Activated CD8-positive, alpha-beta memory T cell treated with anti-CD3 and anti-CD28 coated beads, Interleukin-2, amount 10 ng/mL, durations not matched to agents 7 days and 5 days (primary cell): ENCODE data around the gene FNBP1L. TPM values are rescaled to one million over a fixed set of nuclear protein-coding genes. Genes with fewer than 3 reads are reported as not detected.

Source experiments
- ATAC-seq: fragments of 150-1000 bp; cut with Tn5 transposase; one replicate; pipeline ENCODE4 v1.10.0; 2021; ENCODE audit warnings: moderate library complexity
- CTCF ChIA-PET: fragments of 350-600 bp; sonication (Branson Sonifier 250); formaldehyde crosslinking; loops from one replicate; lab custom pipeline; 2021; ENCODE audit warnings: antibody characterized with exemption; lab: Charles Lee
- DNase-seq: peaks from one replicate; pipeline ENCODE4 v3.0.0-alpha.2; 2020
- H3K27ac Mint-ChIP-seq: one replicate; pipeline ENCODE4 v1.8.0; 2021; ENCODE audit warnings: mild to moderate bottlenecking, mixed read lengths
- H3K27me3 Mint-ChIP-seq: one replicate; pipeline ENCODE4 v1.8.0; 2021; ENCODE audit warnings: mixed read lengths
- H3K36me3 Mint-ChIP-seq: one replicate; pipeline ENCODE4 v1.8.0; 2021; ENCODE audit warnings: mild to moderate bottlenecking, mixed read lengths
- H3K4me1 Mint-ChIP-seq: one replicate; pipeline ENCODE4 v1.8.0; 2021; ENCODE audit warnings: mixed read lengths
- H3K4me3 Mint-ChIP-seq: one replicate; pipeline ENCODE4 v1.8.0; 2021; ENCODE audit warnings: mild to moderate bottlenecking, moderate library complexity, mixed read lengths
- H3K9me3 Mint-ChIP-seq: one replicate; pipeline ENCODE4 v1.8.0; 2022; ENCODE audit warnings: low read depth, mixed read lengths
- total RNA-seq, 2 experiments: library from RNA; stranded (reverse); gene quantifications; one replicate each; pipeline ENCODE4 v1.2.3, GENCODE V29; 2021

FNBP1L gene
- total RNA-seq, 2 experiments from 2014 or later = 0.12 to 0.42 TPM

DNA sequence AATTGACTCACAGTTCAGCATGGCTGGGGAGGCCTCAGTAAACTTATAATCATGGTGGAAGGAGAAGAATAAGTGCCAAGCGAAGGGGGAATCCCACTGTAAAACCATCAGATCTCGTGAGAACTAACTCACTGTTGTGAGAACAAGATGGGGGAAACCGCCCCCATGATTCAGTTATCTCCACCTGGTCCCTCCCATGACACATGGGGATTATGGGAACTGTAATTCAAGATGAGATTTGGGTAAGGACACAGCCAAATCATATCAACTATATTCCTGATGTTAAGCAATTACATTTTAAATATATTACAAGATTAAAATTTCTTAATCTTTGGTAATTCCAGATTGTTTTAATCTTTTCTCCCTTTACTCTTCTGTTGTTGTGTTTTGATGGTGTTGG lies 55.2 kb downstream of the FNBP1L start:
- Mint-ChIP-seq H3K4me1 (no peaks in the 10 kb centered on the region), H3K27ac (no peak overlapping the region), H3K9me3 (no peaks in the 10 kb centered on the region), H3K36me3 (no peaks in the 10 kb centered on the region), H3K27me3 (peaks cover 28% of the 10 kb centered on the region), H3K4me3 (no peak overlapping the region)
- no peak for DNase-seq
- ATAC-seq = no peak
- CTCF ChIA-PET = no interaction called here

GRCh38 chr1:93503816-93504215 lies 55.9 kb downstream of the FNBP1L start:
- no peak overlapping the region for H3K27ac Mint-ChIP-seq
- H3K9me3 Mint-ChIP-seq = no peaks in the 10 kb centered on the region
- no peaks in the 10 kb centered on the region for H3K36me3 Mint-ChIP-seq
- ATAC-seq = no peak
- CTCF ChIA-PET = no interaction called here
- H3K4me3 Mint-ChIP-seq = no peak overlapping the region
- DNase-seq = no peak
- no peaks in the 10 kb centered on the region for H3K4me1 Mint-ChIP-seq
- H3K27me3 Mint-ChIP-seq = peaks cover 22% of the 10 kb centered on the region

GRCh38 chr1:93504247-93505033 lies 56.5 kb downstream of the FNBP1L start:
- Mint-ChIP-seq H3K9me3 (no peaks in the 10 kb centered on the region), H3K4me3 (no peak overlapping the region), H3K27me3 (peaks cover 18% of the 10 kb centered on the region), H3K4me1 (no peaks in the 10 kb centered on the region), H3K27ac (no peak overlapping the region), H3K36me3 (no peaks in the 10 kb centered on the region)
- CTCF ChIA-PET = no interaction called here
- no peak for DNase-seq
- ATAC-seq = no peak

- CTCF ChIA-PET = interaction anchor here (0.9 kb wide), 1 partner anchor 35 kb away, joined by 3 read pairs; no protein-coding TSS in a partner anchor
- peaks cover 11% of the 10 kb centered on the region for H3K27me3 Mint-ChIP-seq
- no peaks in the 10 kb centered on the region for H3K9me3 Mint-ChIP-seq
- H3K4me1 Mint-ChIP-seq = no peaks in the 10 kb centered on the region
- DNase-seq (no peak), ATAC-seq (no peak)
- no peaks in the 10 kb centered on the region for H3K36me3 Mint-ChIP-seq
- H3K4me3 Mint-ChIP-seq = no peak overlapping the region
- no peak overlapping the region for H3K27ac Mint-ChIP-seq
Observed at GRCh38 chr1:93506126-93506525, 58.2 kb downstream of the FNBP1L start.

DNA sequence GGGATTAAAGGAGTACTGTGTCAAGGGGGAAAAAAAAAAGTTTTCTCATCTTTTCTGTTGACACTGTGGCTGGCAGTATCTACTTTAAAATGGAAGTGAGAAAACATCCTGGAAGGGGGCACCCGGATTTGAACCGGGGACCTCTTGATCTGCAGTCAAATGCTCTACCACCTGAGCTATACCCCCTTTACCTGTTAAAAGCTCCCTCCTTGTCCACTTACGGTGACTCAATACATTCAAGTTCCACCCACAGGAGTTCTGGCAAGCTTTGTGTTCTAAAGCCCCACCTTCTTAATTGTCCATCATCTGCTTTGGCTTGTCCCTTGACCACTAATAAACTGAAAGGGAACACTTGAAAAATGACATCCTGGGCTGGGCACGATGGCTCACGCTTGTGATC lies 68.2 kb downstream of the FNBP1L start:
- no peak for DNase-seq
- Mint-ChIP-seq H3K4me1 (no peaks in the 10 kb centered on the region), H3K36me3 (no peaks in the 10 kb centered on the region), H3K27ac (no peak overlapping the region), H3K27me3 (peaks cover 21% of the 10 kb centered on the region), H3K4me3 (no peak overlapping the region), H3K9me3 (no peaks in the 10 kb centered on the region)
- CTCF ChIA-PET = interaction anchor here (0.8 kb wide), 1 partner anchor 298 kb away, joined by 3 read pairs; no protein-coding TSS in a partner anchor
- ATAC-seq = no peak

DNA sequence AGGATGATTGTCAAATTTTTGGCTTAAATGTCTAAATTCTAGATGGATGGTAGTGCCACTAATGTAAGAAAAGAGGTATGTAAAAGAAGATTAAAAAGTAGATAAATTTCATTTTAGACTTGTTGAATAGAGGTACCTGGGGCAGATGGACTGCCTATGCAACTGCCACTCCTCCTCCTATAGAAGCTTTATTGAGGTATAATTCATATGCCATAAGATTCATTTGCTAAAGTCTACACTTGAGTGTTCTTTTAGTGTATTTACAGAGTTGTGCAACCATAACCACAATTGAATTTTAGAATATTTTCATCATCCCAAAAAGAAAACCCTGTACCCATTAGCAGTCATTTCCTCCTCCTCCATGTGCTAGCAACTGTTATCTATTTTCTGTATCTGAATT lies 70.6 kb downstream of the FNBP1L start:
- Mint-ChIP-seq H3K9me3 (no peaks in the 10 kb centered on the region), H3K4me1 (no peaks in the 10 kb centered on the region), H3K27me3 (peaks cover 32% of the 10 kb centered on the region), H3K4me3 (no peak overlapping the region), H3K27ac (no peak overlapping the region), H3K36me3 (no peaks in the 10 kb centered on the region)
- DNase-seq = no peak
- CTCF ChIA-PET = interaction anchor here (1.4 kb wide), 1 partner anchor 9 kb away, joined by 3 read pairs; no protein-coding TSS in a partner anchor
- ATAC-seq = no peak

DNA sequence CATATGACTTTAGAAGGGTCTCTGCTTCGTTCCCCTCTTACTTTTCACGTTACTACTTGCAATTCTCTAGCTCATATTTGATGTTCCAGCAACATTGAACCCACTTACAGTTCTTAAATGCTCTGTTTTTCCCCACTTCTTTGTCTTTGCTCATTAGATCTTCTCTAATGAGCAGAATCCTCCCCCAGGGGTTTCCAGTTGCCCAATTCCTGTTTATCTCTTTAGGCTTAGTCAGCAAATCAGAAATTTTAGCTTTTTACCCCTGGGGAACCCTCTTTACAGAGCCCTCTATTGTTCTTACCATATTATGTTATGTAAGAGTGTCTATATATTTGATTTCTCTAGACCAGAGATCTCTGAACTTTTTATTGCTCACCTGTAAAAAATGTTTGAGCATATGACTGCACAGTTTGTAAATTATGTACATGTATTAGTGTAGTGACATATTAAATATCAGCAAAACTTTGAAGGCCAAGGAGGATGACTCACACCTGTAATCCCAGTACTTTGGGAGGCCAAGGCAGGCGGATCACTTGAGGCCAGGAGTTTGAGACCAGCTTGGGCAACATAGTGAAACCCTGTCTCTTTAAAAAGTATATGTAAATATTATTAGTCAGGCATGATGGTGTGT lies 71.4 kb downstream of the FNBP1L start:
- no peaks in the 10 kb centered on the region for H3K4me1 Mint-ChIP-seq
- H3K27me3 Mint-ChIP-seq = peaks cover 32% of the 10 kb centered on the region
- H3K4me3 Mint-ChIP-seq = no peak overlapping the region
- H3K27ac Mint-ChIP-seq = no peak overlapping the region
- ATAC-seq (no peak), DNase-seq (no peak)
- no peaks in the 10 kb centered on the region for H3K9me3 Mint-ChIP-seq
- H3K36me3 Mint-ChIP-seq = no peaks in the 10 kb centered on the region
- CTCF ChIA-PET = interaction anchor here (1.4 kb wide), 1 partner anchor 8 kb away, joined by 3 read pairs; no protein-coding TSS in a partner anchor

DNA sequence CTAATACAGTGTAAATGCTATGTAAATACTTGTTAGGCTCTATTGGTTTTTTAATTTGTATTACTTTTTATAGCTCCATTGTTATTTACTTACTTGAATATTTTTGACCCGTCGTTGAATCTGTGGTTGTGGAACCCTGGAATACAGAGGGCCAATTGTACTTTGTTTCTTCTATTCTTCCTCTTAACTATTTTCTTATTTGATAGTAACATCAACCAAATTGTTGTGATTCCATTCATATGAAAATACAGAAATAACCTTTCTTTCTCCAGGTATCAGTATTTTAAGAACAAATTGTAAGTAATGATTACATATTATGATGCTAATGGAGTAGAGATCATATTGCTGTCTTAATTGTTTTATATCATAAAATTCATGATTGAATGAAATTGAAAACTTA lies 73.7 kb downstream of the FNBP1L start:
- Mint-ChIP-seq H3K27ac (no peak overlapping the region), H3K36me3 (no peaks in the 10 kb centered on the region), H3K9me3 (no peaks in the 10 kb centered on the region), H3K27me3 (peaks cover 44% of the 10 kb centered on the region), H3K4me3 (no peak overlapping the region), H3K4me1 (no peaks in the 10 kb centered on the region)
- ATAC-seq (no peak), DNase-seq (no peak)
- CTCF ChIA-PET = no interaction called here

DNA sequence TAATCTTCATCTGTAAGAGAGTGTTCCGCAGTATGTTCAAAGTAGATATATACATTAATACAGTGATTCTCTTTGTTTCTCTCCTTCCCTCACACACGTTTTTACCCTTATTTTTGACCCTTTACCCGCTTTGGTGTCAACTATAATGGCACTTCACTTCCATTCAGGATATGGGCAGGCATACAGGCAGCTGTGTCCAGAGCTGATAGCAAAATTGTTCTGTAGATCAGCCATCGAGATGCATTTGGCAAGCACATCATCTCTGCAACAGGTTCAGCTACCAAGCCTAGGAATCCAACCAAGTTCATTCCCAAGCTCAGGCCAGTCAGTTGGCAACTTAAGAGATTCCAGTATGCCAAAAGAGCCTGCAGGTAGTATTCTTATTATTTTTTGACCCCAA lies 74.8 kb downstream of the FNBP1L start:
- ATAC-seq (no peak), DNase-seq (no peak)
- H3K4me3 Mint-ChIP-seq = no peak overlapping the region
- CTCF ChIA-PET = interaction anchor here (0.9 kb wide), 1 partner anchor 33 kb away, joined by 3 read pairs; no protein-coding TSS in a partner anchor
- H3K4me1 Mint-ChIP-seq = no peaks in the 10 kb centered on the region
- no peak overlapping the region for H3K27ac Mint-ChIP-seq
- H3K36me3 Mint-ChIP-seq = no peaks in the 10 kb centered on the region
- peaks cover 44% of the 10 kb centered on the region for H3K27me3 Mint-ChIP-seq
- no peaks in the 10 kb centered on the region for H3K9me3 Mint-ChIP-seq

DNA sequence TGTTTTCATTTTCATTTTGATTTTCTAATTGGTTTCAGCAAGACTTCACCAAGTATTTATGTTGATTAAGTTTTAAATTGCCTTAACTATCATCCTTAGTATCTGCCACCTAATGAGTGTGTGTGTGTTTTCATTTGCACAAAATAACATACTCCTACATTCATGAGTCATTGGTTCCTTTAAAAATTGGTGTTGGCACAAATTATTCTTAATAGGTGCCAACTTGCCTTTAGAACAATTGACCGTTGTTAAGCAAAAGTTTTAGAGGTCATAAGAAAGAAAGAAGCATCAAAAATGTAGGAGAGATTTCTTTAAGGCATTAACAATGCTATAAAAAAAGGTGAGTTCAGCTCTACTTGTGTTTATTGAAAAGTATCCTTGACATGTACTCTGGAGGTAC lies 77.5 kb downstream of the FNBP1L start:
- H3K36me3 Mint-ChIP-seq = no peaks in the 10 kb centered on the region
- no peak overlapping the region for H3K4me3 Mint-ChIP-seq
- H3K4me1 Mint-ChIP-seq = no peaks in the 10 kb centered on the region
- DNase-seq = no peak
- H3K9me3 Mint-ChIP-seq = no peaks in the 10 kb centered on the region
- H3K27ac Mint-ChIP-seq = no peak overlapping the region
- ATAC-seq = no peak
- CTCF ChIA-PET = no interaction called here
- H3K27me3 Mint-ChIP-seq = peaks cover 38% of the 10 kb centered on the region

GRCh38 chr1:93526431-93526830 lies 78.5 kb downstream of the FNBP1L start:
- DNase-seq = no peak
- no peaks in the 10 kb centered on the region for H3K9me3 Mint-ChIP-seq
- H3K4me1 Mint-ChIP-seq = no peaks in the 10 kb centered on the region
- H3K27ac Mint-ChIP-seq = no peak overlapping the region
- CTCF ChIA-PET = no interaction called here
- no peaks in the 10 kb centered on the region for H3K36me3 Mint-ChIP-seq
- no peak for ATAC-seq
- peaks cover 35% of the 10 kb centered on the region for H3K27me3 Mint-ChIP-seq
- H3K4me3 Mint-ChIP-seq = no peak overlapping the region

GRCh38 chr1:93528412-93528811 lies 80.5 kb downstream of the FNBP1L start:
- Mint-ChIP-seq H3K27ac (no peak overlapping the region), H3K9me3 (no peaks in the 10 kb centered on the region), H3K27me3 (peaks cover 30% of the 10 kb centered on the region), H3K4me1 (no peaks in the 10 kb centered on the region), H3K4me3 (no peak overlapping the region), H3K36me3 (no peaks in the 10 kb centered on the region)
- DNase-seq (no peak), ATAC-seq (no peak)
- CTCF ChIA-PET = no interaction called here

DNA sequence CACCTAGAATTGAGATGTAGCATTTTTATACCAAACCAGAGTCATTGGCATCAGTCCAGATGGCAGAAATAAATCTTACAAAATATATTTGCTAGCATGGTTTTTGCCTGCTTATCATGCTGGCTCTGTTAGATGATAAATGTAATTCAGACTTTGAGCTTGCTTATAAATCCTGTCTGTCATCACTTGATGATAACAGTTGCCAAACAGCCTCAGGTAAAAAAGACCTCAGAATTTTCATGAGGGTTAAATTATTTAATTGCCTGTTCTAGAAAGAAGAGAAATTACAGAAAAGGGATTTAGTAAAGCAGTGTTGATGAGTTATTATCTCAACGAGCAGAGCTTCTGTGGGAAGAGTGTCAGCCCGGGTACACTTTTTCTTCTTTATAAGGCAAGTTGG lies 83.3 kb downstream of the FNBP1L start:
- no peak overlapping the region for H3K4me3 Mint-ChIP-seq
- CTCF ChIA-PET = no interaction called here
- ATAC-seq = no peak
- no peak overlapping the region for H3K27ac Mint-ChIP-seq
- no peak for DNase-seq
- H3K27me3 Mint-ChIP-seq = peaks cover 34% of the 10 kb centered on the region
- no peaks in the 10 kb centered on the region for H3K36me3 Mint-ChIP-seq
- H3K4me1 Mint-ChIP-seq = no peaks in the 10 kb centered on the region
- no peaks in the 10 kb centered on the region for H3K9me3 Mint-ChIP-seq

GRCh38 chr1:93532780-93533378 lies 85.0 kb downstream of the FNBP1L start:
- DNase-seq (no peak), ATAC-seq (no peak)
- no peak overlapping the region for H3K27ac Mint-ChIP-seq
- H3K9me3 Mint-ChIP-seq = no peaks in the 10 kb centered on the region
- H3K4me3 Mint-ChIP-seq = no peak overlapping the region
- CTCF ChIA-PET = no interaction called here
- peaks cover 31% of the 10 kb centered on the region for H3K27me3 Mint-ChIP-seq
- no peaks in the 10 kb centered on the region for H3K4me1 Mint-ChIP-seq
- H3K36me3 Mint-ChIP-seq = no peaks in the 10 kb centered on the region
